AG10803 (cell line): ENCODE measurements around the gene SHMT1.

Experiments
- DNase-seq: peaks from one replicate; pipeline ENCODE4 v3.0.0; 2010; ENCODE audit warnings: low read depth
- H3K4me3 ChIP-seq: 2 replicates; pipeline ENCODE4 v1.5.1; 2011; ENCODE audit warnings: mild to moderate bottlenecking, low read length, control low read depth
- TF ChIP-seq, protein P1 (sequence below): conservative IDR thresholded peaks from 2 replicates; pipeline ENCODE4 v1.5.1; 2011; ENCODE audit warnings: mild to moderate bottlenecking, low read length, control low read depth, inconsistent platforms

SHMT1 gene

DNA sequence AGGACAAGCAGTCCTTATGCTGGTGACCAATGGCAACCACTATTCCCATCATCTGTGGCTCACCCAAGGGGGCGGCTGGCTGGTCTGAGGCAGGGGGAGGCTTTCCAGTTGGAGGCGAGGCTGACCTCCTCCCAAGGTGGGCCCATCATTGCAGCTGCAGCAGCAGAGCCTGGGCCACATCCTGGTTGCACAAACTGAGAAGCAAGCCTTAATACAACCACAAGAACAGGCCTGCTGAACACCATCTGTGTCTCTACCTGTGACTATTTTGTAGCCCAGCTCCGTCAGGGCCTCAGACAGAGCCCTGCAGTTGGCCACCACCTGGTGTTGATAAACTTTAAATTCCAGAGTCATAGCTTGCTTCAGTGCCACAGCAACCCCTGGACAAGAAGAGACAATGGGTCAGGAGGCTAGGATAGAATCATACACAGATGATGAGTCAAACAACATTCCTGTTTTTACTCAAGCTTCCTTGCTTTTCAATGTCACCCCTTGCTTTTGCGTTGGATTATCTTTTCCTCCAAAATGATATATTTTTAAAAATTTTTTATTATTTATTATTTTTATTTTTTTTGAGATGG is 30.4 kb downstream of the SHMT1 start:
- peak; percentile 31 for DNase-seq
- TF ChIP-seq, protein P1, sequence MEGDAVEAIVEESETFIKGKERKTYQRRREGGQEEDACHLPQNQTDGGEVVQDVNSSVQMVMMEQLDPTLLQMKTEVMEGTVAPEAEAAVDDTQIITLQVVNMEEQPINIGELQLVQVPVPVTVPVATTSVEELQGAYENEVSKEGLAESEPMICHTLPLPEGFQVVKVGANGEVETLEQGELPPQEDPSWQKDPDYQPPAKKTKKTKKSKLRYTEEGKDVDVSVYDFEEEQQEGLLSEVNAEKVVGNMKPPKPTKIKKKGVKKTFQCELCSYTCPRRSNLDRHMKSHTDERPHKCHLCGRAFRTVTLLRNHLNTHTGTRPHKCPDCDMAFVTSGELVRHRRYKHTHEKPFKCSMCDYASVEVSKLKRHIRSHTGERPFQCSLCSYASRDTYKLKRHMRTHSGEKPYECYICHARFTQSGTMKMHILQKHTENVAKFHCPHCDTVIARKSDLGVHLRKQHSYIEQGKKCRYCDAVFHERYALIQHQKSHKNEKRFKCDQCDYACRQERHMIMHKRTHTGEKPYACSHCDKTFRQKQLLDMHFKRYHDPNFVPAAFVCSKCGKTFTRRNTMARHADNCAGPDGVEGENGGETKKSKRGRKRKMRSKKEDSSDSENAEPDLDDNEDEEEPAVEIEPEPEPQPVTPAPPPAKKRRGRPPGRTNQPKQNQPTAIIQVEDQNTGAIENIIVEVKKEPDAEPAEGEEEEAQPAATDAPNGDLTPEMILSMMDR = no peak
- no peak overlapping the region for H3K4me3 ChIP-seq

DNA sequence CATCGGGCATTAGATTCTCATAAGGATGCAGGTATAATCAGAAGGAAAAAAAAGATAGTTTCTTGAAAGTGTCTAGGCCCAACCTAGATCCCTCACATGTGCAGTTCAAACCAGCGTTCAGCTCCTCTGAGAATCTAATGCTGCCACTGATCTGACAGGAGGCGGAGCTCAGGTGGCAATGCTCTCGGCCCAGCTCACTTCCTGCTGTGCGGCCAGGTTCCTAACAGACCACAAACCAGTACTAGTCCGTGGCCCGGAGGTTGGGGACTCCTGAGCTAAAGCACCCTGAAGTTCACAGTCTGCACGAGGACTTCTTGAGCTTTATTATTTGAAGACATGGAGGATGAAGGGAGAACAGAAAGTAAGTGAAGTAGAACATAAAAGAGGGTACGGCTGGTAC is 31.5 kb downstream of the SHMT1 start:
- H3K4me3 ChIP-seq = no peak overlapping the region
- DNase-seq = no peak
- TF ChIP-seq, protein P1 = no peak

DNA sequence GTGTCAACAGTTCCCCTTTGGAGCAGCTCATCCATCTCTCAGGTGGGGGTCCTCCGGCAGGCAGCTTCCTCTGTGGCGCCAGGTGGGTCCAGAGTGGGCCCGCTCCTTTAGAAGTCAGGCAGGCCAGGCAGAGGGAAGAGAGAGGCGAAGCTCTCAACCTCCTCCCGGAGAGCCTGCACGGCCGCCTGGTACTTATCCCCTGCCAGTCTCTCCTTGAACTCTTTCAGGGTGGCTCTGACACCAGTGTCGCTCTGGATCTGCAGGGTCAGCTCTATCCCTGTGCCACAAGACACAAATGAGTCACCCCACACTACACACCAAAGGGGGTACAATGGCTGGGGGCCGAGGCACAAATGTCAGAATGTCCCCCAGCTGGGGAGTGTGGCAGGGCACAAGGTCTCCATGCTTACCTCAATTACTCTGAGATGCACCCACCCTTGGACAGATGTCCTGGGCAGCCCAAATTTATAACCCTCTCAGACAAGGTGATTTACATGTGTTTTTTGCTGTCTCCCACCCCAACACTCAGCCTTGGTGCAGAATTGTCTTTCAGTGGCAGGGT is 34.6 kb downstream of the SHMT1 start:
- TF ChIP-seq, protein P1 = no peak
- no peak overlapping the region for H3K4me3 ChIP-seq
- no peak for DNase-seq

DNA sequence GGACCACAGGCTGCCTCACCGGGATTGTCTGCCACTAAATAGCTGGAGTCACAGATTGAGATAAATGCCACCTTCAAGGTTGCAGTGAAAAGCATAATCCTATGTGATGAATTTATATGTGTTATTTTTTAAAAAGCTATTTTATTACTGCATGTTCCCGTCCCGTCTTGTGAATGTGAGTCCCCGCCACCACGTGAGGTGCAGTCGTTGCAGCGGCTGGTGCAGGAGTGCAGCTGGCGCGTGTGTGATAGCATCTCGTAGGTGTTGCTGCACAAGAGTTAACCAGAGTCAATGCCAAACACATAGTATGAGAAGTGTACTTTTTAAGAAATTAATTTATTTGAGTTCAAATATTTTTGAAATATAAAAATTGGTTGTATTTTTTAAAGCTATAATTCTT is 35.8 kb downstream of the SHMT1 start:
- no peak for DNase-seq
- TF ChIP-seq, protein P1 = no peak
- no peak overlapping the region for H3K4me3 ChIP-seq

DNA sequence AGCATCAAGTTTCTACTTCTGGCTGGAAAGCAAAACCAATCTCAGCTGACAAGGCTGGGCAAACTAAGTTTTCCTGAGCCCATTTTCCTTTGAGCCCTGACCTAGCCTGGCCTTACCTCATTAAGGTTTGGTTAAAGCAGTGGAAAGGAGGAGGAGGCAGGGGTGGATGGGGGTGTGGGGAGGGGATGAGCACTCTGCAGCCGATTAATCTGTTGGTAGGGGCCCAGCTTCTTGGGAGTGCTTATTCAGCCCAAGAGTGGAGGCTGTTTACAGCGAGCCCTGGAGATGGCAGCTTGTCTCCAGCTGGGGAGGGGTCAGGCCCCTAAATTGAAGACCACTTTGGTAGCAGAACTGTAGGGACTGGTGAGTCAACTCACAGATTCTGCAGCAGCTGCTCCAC is 36.3 kb downstream of the SHMT1 start:
- TF ChIP-seq, protein P1 = no peak
- no peak for DNase-seq
- H3K4me3 ChIP-seq = no peak overlapping the region

DNA sequence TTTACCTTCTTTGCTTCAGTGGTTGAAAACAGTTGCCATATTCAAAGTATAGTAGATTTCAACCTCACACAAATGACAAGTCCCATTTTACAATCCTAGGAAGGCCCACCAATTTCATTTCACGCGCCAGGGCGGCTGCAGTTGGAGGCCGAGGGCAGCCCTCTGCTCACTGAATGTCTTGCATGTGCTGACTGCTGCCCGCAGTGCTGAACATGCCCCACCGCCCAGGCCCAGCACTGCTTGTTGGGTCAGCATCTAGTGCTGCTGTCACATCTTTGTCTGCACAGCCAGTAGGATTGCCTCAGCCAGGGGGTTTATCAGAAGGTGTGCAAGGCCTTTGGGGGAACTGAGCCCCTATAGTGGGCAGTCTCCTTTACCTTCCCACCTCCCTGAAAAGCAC is 36.8 kb downstream of the SHMT1 start:
- H3K4me3 ChIP-seq = no peak overlapping the region
- TF ChIP-seq, protein P1 = no peak
- DNase-seq = no peak

DNA sequence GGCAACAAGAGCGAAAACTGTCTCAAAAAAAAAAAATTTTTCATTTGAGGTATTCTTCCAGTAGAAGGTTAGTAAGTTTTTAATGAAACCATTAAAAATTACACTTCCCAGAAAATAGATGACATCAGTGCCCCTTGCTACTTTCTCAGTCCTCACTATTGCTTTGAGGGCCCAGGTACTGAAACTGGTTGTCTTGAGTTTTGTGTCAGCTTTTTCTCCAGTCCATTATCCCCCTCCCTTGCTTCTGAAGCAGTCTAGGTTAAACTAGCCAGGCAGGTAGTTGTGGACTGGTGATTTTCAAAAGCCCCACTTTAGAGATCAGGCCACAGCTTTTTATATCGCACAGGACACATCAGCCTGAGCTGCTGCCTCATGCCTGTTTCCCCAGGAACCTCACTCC is 37.3 kb downstream of the SHMT1 start:
- no peak overlapping the region for H3K4me3 ChIP-seq
- no peak for DNase-seq
- TF ChIP-seq, protein P1 = no peak
